CD4-positive, alpha-beta T cell treated with Interferon gamma for 1 hour (primary cell): Measurements from ENCODE around the gene ENTR1.
A peak's percentile ranks its signal among the peaks of the same experiment; 100 is the strongest.

Experiments used
- DNase-seq: peaks from one replicate; pipeline ENCODE4 v3.0.0-alpha.2; 2020

The ENTR1 gene, protein sequence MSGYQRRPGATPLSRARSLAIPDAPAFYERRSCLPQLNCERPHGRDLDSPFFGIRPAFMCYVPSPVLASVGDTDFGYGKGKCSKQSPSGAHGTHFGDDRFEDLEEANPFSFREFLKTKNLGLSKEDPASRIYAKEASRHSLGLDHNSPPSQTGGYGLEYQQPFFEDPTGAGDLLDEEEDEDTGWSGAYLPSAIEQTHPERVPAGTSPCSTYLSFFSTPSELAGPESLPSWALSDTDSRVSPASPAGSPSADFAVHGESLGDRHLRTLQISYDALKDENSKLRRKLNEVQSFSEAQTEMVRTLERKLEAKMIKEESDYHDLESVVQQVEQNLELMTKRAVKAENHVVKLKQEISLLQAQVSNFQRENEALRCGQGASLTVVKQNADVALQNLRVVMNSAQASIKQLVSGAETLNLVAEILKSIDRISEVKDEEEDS

DNA sequence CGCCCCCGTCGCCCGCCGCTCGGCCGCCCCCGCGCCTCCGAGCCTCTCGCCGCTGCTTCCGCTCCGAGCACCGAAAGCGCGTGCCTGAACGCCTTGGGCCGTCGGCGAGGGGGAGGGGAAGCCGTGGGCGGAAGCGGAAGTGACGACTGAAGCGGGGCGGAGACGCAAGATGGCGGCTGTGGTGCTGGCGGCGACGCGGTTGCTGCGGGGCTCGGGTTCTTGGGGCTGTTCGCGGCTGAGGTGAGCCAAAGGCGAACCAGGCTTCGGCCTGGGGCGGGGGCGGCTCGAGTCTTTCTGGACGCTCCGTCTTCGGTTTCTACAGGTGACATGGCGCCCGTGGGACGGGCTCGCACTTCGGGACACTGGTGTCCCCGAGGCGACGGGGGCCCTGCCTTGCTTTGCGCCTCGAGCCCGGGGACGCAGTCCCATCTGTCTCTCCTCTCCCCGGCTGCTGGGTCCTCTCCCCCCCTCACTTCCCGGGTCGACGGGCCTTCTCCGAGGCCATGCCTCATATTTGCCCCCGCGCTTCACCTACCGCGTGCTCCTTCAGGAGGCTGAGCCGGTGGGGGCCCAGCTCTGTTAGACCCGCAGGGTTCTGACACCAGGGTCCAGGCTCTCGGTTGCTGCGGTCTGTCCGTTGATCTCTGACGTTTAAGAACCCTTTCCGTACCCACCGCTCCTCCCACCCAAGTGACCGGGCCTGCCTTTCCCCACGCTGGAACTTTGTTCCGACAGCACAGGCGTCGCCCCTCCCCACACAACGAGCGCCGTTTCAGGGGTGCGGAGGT, at the start of gene ENTR1, which contains the start of gene PMPCA:
Gene ENTR1 (minus strand): TSS at position 115 of the 788 bp plus-strand sequence. CDS start 217 bp downstream, outside the sequence.
Gene PMPCA (plus strand): TSS at position 159 of the 788 bp plus-strand sequence. CDS start 11 bp downstream, at position 170.
- peak; percentile 91 for DNase-seq

DNA sequence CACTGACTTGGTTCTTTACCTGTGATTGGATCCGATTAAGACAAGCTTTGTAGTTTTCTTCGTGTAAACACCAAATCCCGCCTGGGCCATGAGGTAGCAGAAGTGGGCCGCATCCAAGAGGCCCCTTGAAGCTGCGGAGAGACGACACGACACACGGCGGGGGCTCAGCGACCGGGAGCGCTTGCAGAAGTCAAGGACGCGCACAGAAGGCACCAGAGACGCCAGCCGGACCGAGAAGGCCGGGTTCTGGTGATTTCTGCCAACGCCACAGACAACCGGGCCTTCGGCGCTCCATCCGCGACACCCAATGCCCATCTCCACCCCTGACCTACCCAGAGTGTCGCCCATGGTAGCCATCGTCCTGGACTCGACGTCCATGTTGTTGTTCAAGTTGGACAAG, 49.0 kb upstream of the ENTR1 start:
- no peak for DNase-seq

DNA sequence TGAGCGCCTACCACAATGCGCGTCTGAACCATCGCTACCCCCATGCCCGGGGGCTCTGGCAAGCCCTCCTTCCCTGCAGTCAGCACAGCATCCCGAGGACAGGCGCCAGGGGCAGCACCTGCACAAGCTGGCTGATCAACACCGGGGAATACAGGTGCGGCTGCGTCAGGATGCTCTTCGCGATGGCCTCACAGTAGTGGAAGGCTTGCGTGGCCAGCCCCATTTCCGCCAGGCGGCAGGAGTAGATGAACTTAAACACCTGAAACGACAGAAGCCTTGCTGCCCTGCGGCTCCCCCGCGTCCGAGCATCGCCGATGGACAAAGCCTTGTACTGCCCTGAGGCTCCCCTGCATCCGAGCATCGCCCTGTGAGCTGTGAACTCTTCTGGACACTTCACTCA, 46.9 kb upstream of the ENTR1 start:
- DNase-seq: no peak

DNA sequence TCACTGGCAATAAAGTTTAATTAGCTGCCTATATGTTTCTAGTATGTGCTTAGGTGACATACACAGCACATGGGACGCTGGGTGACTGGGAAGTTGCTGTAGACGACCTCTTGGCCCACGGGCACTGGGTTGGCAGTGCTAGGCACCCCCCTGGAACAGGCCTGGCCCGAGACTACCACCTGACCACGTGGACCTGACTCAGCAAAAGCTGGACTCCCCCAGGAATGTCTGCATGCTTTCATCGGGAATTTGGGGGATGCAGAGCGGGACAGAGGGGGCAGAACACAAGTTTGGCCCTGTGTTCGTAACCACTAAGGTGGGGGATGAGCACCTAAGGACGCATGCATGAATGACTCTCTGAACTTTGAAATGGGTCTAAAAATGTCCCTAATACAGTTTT, 45.8 kb upstream of the ENTR1 start:
- no peak for DNase-seq

DNA sequence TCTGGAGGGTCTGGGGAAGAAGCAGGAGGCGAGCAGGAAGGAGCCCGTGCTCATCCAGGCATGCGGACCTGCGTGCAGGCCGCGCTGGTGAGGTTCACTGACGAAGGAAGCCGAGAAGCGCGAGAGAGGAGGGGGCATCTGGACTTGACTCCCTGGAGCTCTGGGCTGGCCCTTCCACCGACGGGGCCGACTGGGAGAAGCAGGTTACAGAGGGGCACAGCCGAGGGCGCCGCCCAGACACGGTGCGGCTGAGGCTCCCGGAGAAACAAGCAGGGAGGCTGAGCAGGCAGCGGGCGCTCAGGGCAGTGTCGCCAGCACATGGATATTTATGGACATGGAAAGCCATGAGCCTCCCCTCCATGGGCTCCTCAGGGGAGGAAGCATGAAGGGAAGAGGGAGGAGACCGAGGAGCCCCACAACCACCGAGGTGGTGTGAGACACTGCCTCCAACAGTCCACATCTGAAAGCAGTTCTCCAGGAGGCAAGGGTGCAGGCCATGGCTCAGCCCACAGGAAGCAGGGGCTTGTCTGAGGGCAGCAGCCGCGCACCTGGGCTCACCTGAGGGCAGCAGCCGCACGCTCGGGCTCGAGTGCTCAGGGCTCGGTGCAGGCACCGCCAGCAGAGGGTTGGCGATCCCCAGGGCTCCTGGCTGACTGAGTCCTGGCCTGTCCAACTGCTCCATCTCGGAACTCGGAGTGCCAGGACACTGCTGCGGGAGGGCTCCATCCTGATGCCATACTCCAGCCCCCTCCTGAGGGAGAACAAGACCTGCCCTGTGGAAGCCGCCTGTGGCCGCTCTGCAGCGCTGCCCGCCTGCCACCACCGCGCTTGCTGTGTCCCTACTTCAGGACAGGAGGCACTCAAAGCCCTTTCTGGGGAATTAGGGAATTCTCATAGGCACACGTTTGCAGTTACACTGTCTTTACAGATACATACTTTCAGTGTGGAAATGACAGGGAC, 44.9 kb upstream of the ENTR1 start:
- DNase-seq: no peak

DNA sequence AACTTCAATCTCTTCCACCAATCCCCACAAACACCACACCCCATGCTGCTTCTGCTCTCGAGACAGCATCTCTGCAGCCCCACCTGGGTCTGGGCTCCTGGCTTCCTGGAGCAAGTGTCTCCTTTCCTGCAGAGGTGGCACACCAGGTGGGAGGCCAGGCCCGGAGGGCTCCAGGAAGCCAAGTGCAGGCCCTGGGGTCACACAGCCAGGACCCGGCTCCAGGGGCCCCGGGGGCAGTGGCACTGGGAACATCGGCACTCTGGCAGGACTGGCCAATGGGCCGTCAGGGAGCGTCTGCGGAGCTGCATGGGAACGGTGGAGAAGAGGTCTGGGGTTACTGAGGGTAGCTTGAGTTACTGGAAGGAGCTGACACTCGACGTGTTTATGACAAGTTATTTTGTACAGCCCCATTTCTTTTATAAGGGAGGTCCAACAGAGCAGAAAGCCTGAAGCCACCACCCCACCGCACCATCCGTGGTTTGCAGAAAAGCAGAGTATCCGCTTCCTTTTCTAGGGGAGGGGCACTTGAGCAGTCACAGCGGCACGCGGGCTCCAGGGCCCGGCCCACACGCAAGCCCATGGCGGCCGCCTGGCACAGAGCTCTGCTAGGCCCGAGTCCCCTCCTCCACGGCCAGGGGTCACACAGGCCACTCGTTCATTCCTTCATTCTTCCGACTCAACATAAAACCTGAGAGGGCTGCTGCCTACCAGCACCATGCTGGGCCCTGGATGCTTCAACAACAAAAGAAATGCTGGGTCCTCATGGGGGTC, 43.8 kb upstream of the ENTR1 start:
- no peak for DNase-seq

DNA sequence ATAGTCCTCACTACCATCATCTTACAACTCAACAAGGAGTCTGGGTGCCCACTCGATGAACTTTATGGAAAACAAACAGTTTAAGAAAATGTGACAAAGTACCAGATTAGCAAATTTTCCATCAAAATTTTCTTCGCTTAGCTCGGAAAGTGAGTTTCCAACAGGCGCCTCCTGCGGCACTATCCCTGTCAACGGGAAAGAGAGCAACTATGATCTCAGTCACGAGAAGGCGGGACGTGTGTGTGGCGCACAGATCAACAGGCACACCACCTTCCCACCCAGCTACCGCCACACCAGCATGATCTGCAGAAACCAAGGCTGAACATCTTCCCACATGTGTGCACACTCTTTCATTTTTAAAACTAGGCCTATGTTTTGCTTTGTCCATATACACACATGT, 42.9 kb upstream of the ENTR1 start:
- DNase-seq: no peak

DNA sequence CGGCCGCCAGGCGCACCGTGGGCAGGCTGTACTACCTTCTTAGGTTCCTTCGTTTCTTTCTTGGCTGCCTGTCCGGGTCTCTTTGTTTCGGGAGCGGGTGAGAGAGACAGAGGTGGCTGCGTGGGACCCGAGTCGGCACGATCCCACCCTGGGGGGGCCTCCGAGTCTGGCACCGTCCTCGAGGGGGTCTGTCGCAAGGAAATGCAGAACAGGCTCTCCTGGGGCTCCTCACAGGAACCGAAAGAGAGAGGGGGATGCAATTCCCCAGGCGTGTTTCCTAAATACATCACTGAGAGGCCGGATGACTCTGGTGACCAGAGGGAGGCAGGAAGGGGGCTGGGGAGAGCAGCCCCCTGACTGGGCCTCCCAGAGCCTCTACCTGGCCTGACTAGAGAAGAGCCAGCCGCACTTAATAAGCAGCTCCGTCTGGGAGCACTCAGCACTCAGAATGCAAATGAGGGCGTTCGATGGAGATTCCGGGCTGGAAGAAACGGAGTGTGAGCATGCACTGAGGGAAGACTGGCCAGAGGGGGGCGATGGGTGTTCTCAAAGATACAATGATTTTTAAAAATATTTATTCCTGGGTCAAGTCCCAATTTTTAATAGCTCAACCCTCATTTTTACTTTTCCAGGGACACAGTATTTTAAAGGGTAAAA, 40.9 kb upstream of the ENTR1 start:
- DNase-seq: no peak

DNA sequence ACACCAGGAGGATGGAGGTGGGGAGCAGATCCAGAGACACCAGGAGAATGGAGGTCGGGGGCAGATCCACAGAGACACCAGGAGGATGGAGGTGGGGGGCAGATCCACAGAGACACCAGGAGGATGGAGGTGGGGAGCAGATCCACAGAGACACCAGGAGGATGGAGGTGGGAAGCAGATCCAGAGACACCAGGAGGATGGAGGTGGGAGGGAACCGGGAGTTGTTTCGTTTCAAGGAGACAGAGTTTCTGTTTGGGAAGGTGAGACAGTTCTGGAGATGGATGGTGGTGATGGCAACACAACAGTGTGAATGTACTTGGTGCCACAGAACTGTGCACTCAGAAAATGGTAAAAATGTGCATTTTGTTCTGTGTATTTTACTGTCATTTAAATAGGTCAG, 38.2 kb upstream of the ENTR1 start:
- DNase-seq: no peak

DNA sequence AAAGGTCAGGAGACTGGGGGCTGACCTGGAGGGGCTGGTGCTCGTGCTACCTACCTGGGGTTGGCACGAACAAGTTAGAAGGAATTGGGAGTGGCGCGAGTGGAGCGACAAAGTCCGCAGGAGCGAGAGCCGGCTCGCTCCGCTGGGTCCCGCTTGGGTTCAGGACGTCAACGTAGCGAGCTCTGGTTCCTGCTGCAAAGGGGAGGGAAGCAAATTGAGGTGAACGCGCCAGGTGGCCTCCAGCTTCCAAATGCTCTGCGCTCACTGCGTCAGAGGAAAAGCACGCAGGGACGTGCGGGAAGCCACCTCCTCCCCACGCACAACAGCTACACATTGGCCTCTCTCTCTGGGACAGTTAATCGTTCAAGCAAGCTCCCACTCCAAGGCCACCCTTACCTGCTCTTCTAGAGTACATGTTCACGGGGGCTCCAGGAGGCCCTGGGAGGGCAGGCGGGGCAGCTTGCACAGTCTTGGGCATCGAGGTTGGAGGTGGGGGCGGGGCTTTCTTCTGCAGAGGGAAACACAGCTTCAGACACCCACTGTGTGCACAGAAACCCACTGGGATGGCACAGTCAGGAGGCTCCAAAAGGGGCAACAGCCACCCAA, 36.9 kb upstream of the ENTR1 start:
- no peak for DNase-seq

DNA sequence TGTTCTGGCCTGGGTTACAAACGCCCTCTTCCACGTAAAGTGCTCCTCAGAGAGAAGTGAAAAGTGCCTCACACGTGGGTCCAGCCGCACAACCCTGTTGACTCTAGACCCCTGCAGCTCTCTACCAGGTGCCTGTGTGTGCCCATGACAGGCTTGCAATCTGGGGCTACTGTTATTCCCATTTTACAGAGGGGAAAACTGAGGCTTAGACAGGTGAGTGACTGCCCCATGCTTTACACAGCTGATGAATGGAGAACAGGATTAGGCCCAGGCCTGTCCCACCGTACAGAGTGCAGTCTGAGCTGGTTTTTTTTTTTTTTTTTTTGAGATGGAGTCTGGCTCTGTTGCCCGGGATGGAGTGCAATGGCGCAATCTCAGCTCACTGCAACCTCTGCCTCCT, 35.4 kb upstream of the ENTR1 start:
- no peak for DNase-seq

DNA sequence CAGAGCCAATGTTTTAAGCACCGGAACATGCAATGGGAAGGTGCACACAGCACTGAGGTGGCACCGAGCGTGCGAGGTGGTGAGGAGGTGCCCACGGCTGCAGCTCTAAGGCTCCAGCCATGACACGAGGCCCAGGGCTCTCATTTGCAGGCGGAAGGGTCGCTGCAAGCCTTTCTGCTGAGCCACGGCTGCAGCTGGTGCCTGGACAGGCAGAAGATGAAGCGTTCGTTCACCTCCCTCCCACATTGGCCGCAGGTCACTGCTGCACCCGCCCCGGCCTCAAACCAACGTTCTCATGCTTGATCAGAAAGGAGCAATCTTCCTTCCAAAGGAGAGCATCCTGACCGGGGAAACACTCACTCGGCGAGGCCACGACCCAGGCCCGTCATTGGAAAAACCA, 33.7 kb upstream of the ENTR1 start:
- no peak for DNase-seq

DNA sequence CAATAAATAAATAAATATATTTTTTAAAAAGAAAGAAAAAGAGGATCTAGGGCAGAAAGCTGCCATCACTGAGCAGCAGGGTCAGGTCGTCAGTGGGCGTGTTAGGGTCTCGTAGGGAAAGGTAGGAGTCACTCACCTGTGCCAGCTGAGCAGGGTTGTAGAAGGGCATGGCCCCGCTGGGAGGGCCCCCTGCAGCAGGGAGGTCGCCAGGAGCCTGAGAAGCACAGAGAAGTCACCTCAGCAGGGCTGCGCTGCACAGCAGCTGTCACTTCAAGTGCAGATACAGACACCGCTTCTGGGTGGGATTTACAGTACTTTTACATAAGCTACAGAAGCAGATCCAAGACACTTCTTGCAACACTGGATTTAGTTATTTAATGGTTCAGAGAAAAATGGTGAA, 33.3 kb upstream of the ENTR1 start:
- DNase-seq: no peak

DNA sequence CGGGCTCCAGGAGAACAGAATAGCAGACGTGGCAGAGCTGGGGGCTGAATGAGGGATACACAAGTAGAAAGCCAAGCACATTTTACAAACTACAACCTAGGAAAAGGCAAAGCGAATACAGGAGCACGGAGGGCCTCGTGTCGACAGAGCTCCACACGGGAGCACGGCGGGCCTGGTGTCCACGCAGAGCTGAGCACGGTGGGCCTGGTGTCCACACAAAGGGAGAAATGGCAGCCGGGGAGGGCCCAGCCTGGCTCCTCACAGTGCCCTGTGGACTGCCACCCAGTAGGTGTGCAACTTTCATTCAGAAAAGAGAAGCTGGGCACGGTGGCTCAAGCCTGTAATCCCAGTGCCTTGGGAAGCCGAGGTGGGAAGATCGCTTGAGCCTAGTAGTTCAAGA, 32.7 kb upstream of the ENTR1 start:
- no peak for DNase-seq

DNA sequence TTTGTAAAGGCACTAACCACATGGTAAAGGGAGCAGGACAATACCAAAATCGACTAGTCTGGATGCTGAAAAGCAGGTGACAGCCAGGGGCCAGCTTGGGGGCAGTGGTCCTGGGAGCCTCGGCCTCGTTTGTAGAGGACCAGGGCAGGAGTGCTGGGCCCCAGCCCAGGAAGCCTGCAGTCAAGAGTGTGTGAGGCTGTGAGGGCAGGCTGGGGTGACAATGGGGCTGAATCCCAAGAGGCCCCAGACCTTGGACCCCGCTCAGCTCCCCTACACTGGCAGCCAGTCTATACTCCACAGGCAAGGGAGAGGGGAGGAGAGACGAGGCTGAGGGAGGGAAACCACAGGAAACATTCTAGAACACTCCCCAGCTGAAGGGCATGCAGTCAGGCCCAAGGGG, 31.9 kb upstream of the ENTR1 start:
- DNase-seq: no peak

DNA sequence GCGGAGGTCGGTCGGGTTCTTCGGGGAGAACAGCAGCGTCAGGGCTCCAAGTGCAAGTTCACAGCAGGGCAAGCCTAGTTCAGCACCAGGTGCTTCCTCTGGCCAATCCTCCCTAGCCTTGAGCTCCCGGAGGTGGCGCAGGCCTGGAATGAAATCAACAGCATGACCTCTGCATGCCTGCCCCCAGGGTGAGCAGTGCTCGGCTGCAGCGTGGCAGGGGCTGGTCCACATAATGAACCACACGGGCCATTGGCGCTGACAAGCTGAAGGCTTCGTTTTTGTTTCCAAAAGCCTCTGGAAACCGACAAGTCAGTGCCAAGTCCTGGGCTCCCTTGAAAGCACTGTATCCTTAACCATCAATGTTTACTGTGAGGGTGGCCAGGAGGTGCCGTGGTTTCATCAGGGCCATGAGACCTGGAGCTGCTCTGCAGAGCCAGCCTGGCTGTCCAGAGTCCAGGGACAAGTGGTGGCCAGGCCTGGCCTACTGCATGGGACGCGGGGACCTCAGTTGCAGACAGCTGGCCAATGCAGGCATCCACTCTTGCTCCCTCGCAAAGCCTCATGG, 31.3 kb upstream of the ENTR1 start:
- DNase-seq: no peak

DNA sequence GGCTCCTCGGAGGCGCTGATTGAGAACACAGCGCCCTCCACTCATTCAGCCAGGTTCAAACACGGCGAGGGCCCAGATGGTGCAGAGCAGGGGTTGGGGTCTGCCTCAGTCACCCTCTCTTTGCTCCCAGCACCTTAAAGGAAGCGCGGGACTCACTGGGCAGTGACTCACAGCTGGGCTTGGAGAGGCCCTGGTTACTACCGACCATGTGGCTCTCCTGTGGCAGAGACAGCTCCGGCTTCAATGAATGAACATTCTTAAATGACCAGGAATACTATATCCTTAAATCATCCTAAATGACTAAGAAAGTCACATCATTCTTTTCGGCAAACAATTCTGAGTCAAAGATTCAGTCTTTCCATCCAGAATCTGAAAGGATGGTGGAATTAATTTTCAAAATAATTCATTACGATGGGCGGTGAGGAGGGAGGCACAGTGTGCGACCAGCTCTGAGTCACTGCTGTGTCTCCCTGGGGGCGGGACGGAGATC, 30.8 kb upstream of the ENTR1 start:
- no peak for DNase-seq

DNA sequence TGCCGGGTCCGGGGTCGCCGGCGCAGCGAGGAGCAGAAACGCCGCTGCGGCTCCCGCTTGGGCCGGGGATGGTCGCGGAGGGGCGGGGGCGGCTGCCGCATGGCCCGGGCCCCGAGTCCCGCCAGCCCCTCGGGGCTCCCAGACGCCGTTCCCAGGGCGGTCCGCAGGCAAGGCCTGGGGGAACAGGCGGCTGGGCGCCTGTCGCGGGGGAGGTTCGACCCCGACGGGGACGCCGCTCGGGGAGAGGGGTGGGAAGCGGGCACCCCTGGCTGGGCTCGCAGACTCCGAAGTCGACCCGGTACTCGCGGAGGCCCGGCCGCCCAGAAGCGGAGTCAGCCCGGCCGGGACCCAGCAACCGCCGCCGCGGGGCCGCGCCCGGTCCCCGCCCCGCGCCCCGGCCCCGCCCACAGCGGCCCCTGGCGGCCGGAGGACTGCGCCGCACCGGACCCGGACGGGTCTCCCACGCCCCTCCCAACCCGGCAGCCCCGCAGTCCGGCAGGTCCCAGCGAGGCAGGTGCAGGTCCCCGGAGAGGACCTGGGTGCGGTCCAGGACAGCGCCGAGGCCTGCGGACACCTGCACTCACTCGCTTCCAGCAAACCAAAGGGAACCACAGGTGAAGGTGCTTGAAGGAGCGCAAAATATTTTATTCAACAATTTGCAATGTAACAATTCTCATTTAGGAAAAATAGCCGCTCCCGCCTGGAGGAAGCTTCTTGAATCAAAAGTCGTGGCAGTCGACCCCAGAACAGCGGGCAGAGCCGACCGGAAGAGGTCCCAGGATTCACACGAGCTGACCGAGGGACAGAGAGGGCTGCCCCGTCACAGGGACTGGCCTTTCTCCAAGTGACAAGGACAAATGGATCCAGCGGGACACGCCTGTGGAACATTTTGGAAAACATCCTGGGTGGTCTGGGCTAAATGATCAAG, 29.3 kb upstream of the ENTR1 start, which contains the start of gene INPP5E:
Gene INPP5E (minus strand): TSS at position 365 of the 928 bp plus-strand sequence. CDS start 426 bp downstream, outside the sequence.
- peak; percentile 76 for DNase-seq
